K562 (cell line): Measurements from ENCODE around the gene PRKCE. TPM values are rescaled to one million over a fixed set of nuclear protein-coding genes. Genes with fewer than 3 reads are reported as not detected.

Experiments
- ATAC-seq: fragments of 200-7000 bp; cut with Tn5 transposase; 3 replicates; pipeline ENCODE4 v1.9.1; 2020; ENCODE audit warnings: moderate library complexity
- BruUV-seq: library from RNA; stranded (reverse); fragments of 400-500 nt; replicated peaks from 2 replicates; lab custom pipeline; 2021; lab: Mats Ljungman, UMichigan
- CTCF ChIA-PET: fragments of 300-600 bp; formaldehyde crosslinking; extraction: SDS; loops from one replicate; lab custom pipeline; 2021; ENCODE audit warnings: low intra/inter-chr PET ratio; lab: Yijun Ruan, JAX
- POLR2A ChIA-PET: fragments of 300-600, 350-650 bp; sonication (Branson Sonifier 250); formaldehyde crosslinking; extraction: SDS; loops from one replicate; lab custom pipeline; 2021; ENCODE audit warnings: antibody characterized with exemption, inconsistent platforms; lab: Yijun Ruan, JAX
- DNase-seq, 4 experiments: peaks; one replicate each; pipeline versions ENCODE4 v3.0.0 to v3.0.0-alpha.2; 2011 to 2018; ENCODE audit warnings: low spot score in 3 of 4, mixed read lengths in 3 of 4; ENCODE audit errors: extremely low read depth in 1 of 4
- FAIRE-seq: peaks from 2 replicates; lab custom pipeline; 2011; peaks lifted over from hg19 to GRCh38; lab: Jason Lieb, UNC
- H2AFZ ChIP-seq: 2 replicates; pipeline ENCODE4 v1.6.0; 2011; ENCODE audit warnings: low read depth, low read length, control low read depth, inconsistent platforms
- H3K27ac ChIP-seq: fragments of 200-600 bp; 3 replicates; pipeline ENCODE4 v1.8.0; 2011; ENCODE audit warnings: low read depth, mild to moderate bottlenecking, control low read depth, inconsistent platforms, low read length, moderate library complexity, mixed read lengths; ENCODE audit errors: extremely low read depth
- H3K27me3 ChIP-seq, 2 experiments: fragments of 300-600 bp in 1 of 2; 2 replicates in 1 of 2; 3 replicates in 1 of 2; pipeline versions ENCODE4 v1.6.0 to v1.8.0; 2011; ENCODE audit warnings: inconsistent platforms in 2 of 2, low read length in 2 of 2, mild to moderate bottlenecking in 1 of 2, mixed read lengths in 1 of 2, moderate library complexity in 1 of 2; ENCODE audit not compliant: control insufficient read depth in 2 of 2, insufficient read depth in 2 of 2
- H3K36me3 ChIP-seq: fragments of 300-600 bp; 3 replicates; pipeline ENCODE4 v1.8.0; 2011; ENCODE audit warnings: mild to moderate bottlenecking, low read length, inconsistent platforms; ENCODE audit not compliant: control insufficient read depth, insufficient read depth
- H3K4me1 ChIP-seq, 2 experiments: fragments of 200-600 bp in 1 of 2; replicated peaks in 1 of 2; 2 replicates in 1 of 2; 3 replicates in 1 of 2; pipeline versions ENCODE4 v1.5.1 to v1.8.0; 2011; ENCODE audit warnings: inconsistent platforms in 2 of 2, low read length in 2 of 2, mild to moderate bottlenecking in 1 of 2, mixed read lengths in 1 of 2, moderate library complexity in 1 of 2; ENCODE audit not compliant: control insufficient read depth in 2 of 2, insufficient read depth in 2 of 2
- H3K4me2 ChIP-seq: 2 replicates; pipeline ENCODE4 v1.6.1; 2011; ENCODE audit warnings: low read length, control low read depth, inconsistent platforms, mixed read lengths; ENCODE audit not compliant: insufficient read depth
- H3K4me3 ChIP-seq: fragments of 200-600 bp; sonication (generic), shearing (Covaris generic); 2 replicates; pipeline ENCODE4 v1.5.1; 2016; ENCODE audit warnings: control low read depth, inconsistent platforms
- H3K79me2 ChIP-seq: fragments of 200-600 bp; 3 replicates; pipeline ENCODE4 v1.8.0; 2011; ENCODE audit warnings: low read length, inconsistent platforms; ENCODE audit not compliant: control insufficient read depth, insufficient read depth
- H3K9ac ChIP-seq, 2 experiments: 2 replicates each; pipeline versions ENCODE4 v1.6.0 to v1.6.1; 2011; ENCODE audit warnings: low read depth in 2 of 2, low read length in 2 of 2, control low read depth in 1 of 2, inconsistent platforms in 1 of 2, mild to moderate bottlenecking in 1 of 2, mixed read lengths in 1 of 2; ENCODE audit not compliant: insufficient read depth in 1 of 2
- H3K9me1 ChIP-seq: one replicate; pipeline ENCODE4 v1.6.0; 2011; ENCODE audit warnings: inconsistent platforms, mild to moderate bottlenecking, low read length, moderate library complexity; ENCODE audit not compliant: control insufficient read depth, insufficient read depth
- H3K9me3 ChIP-seq: replicated peaks from 2 replicates; pipeline ENCODE4 v1.5.1; 2011; ENCODE audit warnings: low read depth, low read length, inconsistent platforms; ENCODE audit not compliant: control insufficient read depth, insufficient read depth
- H4K20me1 ChIP-seq: replicated peaks from 2 replicates; pipeline ENCODE4 v1.6.1; 2011; ENCODE audit warnings: low read length, inconsistent platforms, mixed read lengths; ENCODE audit not compliant: control insufficient read depth, insufficient read depth
- HMGN3 ChIP-seq: IDR thresholded peaks from 2 replicates; pipeline ENCODE4 v1.6.1; 2011; ENCODE audit warnings: borderline replicate concordance, low read depth, mild to moderate bottlenecking, mixed read lengths, low read length; ENCODE audit not compliant: insufficient read length; ENCODE audit errors: extremely low read depth
- SMAD3 ChIP-seq: fragments of 450-650 bp; formaldehyde crosslinking; conservative IDR thresholded peaks from 2 replicates; pipeline ENCODE4 v1.4.0; 2020; ENCODE audit warnings: mild to moderate bottlenecking
- SP2 ChIP-seq: IDR thresholded peaks from 2 replicates; pipeline ENCODE4 v1.6.1; 2011; ENCODE audit warnings: mild to moderate bottlenecking, low read depth, low read length, moderate library complexity; ENCODE audit not compliant: poor library complexity, severe bottlenecking; ENCODE audit errors: extremely low read depth
- YBX1 ChIP-seq: fragments of 450-650 bp; IDR thresholded peaks from 2 replicates; pipeline ENCODE4 v1.7.1; 2016; ENCODE audit warnings: mild to moderate bottlenecking
- ZNF140 ChIP-seq: fragments of 250-450 bp; sonication (Bioruptor Pico); IDR thresholded peaks from 2 replicates; pipeline ENCODE4 v1.8.0; 2021; ENCODE audit warnings: moderate library complexity, mild to moderate bottlenecking, inconsistent platforms
- ZNF668 ChIP-seq: fragments of 250-450 bp; sonication (Bioruptor Pico); IDR thresholded peaks from 2 replicates; pipeline ENCODE4 v1.8.0; 2022; ENCODE audit warnings: mild to moderate bottlenecking, inconsistent platforms
- WGBS: fragments of 100-300 bp; shearing (Covaris generic); methylation state at CpG from one replicate; pipeline ENCODE4 v1.1.6; 2016; ENCODE audit warnings: low coverage, mixed read lengths; ENCODE audit not compliant: insufficient coverage; ENCODE audit errors: missing lambda C conversion rate; 5-methylcytosine and 5-hydroxymethylcytosine counted together
- in situ Hi-C: fragments of 300-500 bp; cut with MboI; formaldehyde crosslinking; loops from 4 replicates; pipeline ENCODE4 v1.15.0; 2018; ENCODE audit warnings: inconsistent platforms, mixed read lengths
- intact Hi-C: fragments of 100-400 bp; cut with micrococcal nuclease; formaldehyde crosslinking; loops from 2 replicates; pipeline ENCODE4 v1.14.2; 2022
- polyA plus RNA-seq, 8 experiments: library from polyadenylated mRNA; depleted of rRNA in 4 of 8; stranded (reverse) in 5 of 8; unstranded in 3 of 8; fragments of >200 nt; fragmentation: Nextera tagmentation in 2 of 8; fragmentation: Illumina TruSeq in 1 of 8; extraction: Ambion mirVana in 2 of 8; extraction: Trizol in 1 of 8; gene quantifications; 2 replicates each; pipeline versions ENCODE4 v1.2.1 to v1.2.3, GENCODE V29; 2011 to 2014; ENCODE audit warnings: inconsistent platforms in 1 of 8, missing spikeins in 1 of 8
- total RNA-seq, 7 experiments: library from RNA; depleted of rRNA in 6 of 7; stranded (reverse); fragments of >200 nt in 6 of 7; fragmentation: Illumina TruSeq in 2 of 7; extraction: Trizol in 2 of 7; gene quantifications; 2 replicates each; pipeline versions ENCODE4 v1.2.1 to v1.2.3, GENCODE V29; 2011 to 2021; ENCODE audit warnings: low replicate concordance in 1 of 7

PRKCE gene
- total and polyA plus RNA-seq, 9 of the 15 experiments (the other 6 are each of a cell fraction or from before 2014, with no cell fraction given) = 0.06 to 1.0 (median 0.22) TPM; not detected in 1

- H3K36me3 ChIP-seq = no peaks in the 10 kb centered on the region
- no peak for ATAC-seq
- no peak overlapping the region for H3K4me3 ChIP-seq
- ChIA-PET CTCF (no interaction called here), POLR2A (interaction anchor here (0.5 to 1.0 kb wide), 2 partner anchors 11 to 26 kb away, joined by 3 read pairs; no protein-coding TSS in a partner anchor)
- no peak overlapping the region for H3K27ac ChIP-seq
- TF ChIP-seq HMGN3 (no peak), SMAD3 (CRISPR knock-in tag) (no peak), YBX1 (no peak), ZNF140 (no peak), SP2 (no peak), ZNF668 (CRISPR knock-in tag) (no peak)
- H3K27me3 ChIP-seq = peaks cover 4 to 27% of the 10 kb centered on the region in 2 experiments; a peak in 3 of 5 replicates
- H2AFZ ChIP-seq = no peak overlapping the region
- H3K4me2 ChIP-seq = no peak overlapping the region
- no peak for DNase-seq
- no peak for FAIRE-seq
- WGBS = 0% methylated on average over 7 of the region's 7 CpGs
- in situ Hi-C loops (no loop called here), intact Hi-C loops (no loop called here)
- H3K9me3 ChIP-seq = no peaks in the 10 kb centered on the region
- no TSS peak for BruUV-seq
- no peaks in the 10 kb centered on the region for H3K79me2 ChIP-seq
- no peaks in the 10 kb centered on the region for H4K20me1 ChIP-seq
- H3K4me1 ChIP-seq = no peaks in the 10 kb centered on the region
- H3K9me1 ChIP-seq = no peaks in the 10 kb centered on the region
- H3K9ac ChIP-seq = no peak overlapping the region
These were observed 349.8 kb downstream of the PRKCE start for GRCh38 chr2:46001290-46001689.
